BJ (cell line): ENCODE data around the gene RNF213. TPM values are rescaled to one million over a fixed set of nuclear protein-coding genes. Genes with fewer than 3 reads are reported as not detected.
"Not testable (repeated sequence)": the region's sequence is repeated elsewhere in the genome, so short reads cannot be mapped to it uniquely, and the experiment has no call there.

Experiments
- CTCF ChIA-PET: fragments of 350-600 bp; formaldehyde crosslinking; extraction: SDS; loops from one replicate; lab custom pipeline; 2021; ENCODE audit warnings: antibody characterized with exemption, inconsistent platforms; lab: Yijun Ruan, JAX
- POLR2A ChIA-PET: fragments of 300-600 bp; sonication (Branson Sonifier 250); formaldehyde crosslinking; extraction: SDS; loops from one replicate; lab custom pipeline; 2021; ENCODE audit warnings: antibody characterized with exemption; lab: Charles Lee
- DNase-seq: peaks from one replicate; pipeline ENCODE4 v3.0.0-alpha.2; 2011; ENCODE audit warnings: low read depth
- H3K27me3 ChIP-seq: 2 replicates; pipeline ENCODE4 v1.6.0; 2011; ENCODE audit warnings: low read length; ENCODE audit not compliant: control insufficient read depth, insufficient read depth
- H3K36me3 ChIP-seq: 2 replicates; pipeline ENCODE4 v1.5.1; 2011; ENCODE audit warnings: low read length; ENCODE audit not compliant: control insufficient read depth, insufficient read depth
- H3K4me3 ChIP-seq: 2 replicates; pipeline ENCODE4 v1.5.1; 2011; ENCODE audit warnings: low read depth, mild to moderate bottlenecking, control low read depth, low read length
- polyA plus RNA-seq: library from polyadenylated mRNA; depleted of rRNA; stranded (reverse); fragments of >200 nt; gene quantifications from 2 replicates; pipeline ENCODE4 v1.2.3, GENCODE V29; 2011
- TF ChIP-seq, protein P1 (sequence below): IDR thresholded peaks from 2 replicates; pipeline ENCODE4 v1.5.1; 2011; ENCODE audit warnings: low read depth, mild to moderate bottlenecking, control low read depth, inconsistent platforms, low read length, moderate library complexity; ENCODE audit not compliant: insufficient read depth

RNF213 gene
- polyA plus RNA-seq, 1 experiment: 53.1 TPM

GRCh38 chr17:80313160-80313829 is 52.6 kb downstream of the RNF213 start:
- TF ChIP-seq, protein P1, sequence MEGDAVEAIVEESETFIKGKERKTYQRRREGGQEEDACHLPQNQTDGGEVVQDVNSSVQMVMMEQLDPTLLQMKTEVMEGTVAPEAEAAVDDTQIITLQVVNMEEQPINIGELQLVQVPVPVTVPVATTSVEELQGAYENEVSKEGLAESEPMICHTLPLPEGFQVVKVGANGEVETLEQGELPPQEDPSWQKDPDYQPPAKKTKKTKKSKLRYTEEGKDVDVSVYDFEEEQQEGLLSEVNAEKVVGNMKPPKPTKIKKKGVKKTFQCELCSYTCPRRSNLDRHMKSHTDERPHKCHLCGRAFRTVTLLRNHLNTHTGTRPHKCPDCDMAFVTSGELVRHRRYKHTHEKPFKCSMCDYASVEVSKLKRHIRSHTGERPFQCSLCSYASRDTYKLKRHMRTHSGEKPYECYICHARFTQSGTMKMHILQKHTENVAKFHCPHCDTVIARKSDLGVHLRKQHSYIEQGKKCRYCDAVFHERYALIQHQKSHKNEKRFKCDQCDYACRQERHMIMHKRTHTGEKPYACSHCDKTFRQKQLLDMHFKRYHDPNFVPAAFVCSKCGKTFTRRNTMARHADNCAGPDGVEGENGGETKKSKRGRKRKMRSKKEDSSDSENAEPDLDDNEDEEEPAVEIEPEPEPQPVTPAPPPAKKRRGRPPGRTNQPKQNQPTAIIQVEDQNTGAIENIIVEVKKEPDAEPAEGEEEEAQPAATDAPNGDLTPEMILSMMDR: no peak
- ChIA-PET CTCF (no interaction called here), POLR2A (no interaction called here)
- DNase-seq: no peak
- Histone ChIP-seq H3K36me3 (peaks cover 38% of the 10 kb centered on the region), H3K27me3 (no peaks in the 10 kb centered on the region), H3K4me3 (no peak overlapping the region)

DNA sequence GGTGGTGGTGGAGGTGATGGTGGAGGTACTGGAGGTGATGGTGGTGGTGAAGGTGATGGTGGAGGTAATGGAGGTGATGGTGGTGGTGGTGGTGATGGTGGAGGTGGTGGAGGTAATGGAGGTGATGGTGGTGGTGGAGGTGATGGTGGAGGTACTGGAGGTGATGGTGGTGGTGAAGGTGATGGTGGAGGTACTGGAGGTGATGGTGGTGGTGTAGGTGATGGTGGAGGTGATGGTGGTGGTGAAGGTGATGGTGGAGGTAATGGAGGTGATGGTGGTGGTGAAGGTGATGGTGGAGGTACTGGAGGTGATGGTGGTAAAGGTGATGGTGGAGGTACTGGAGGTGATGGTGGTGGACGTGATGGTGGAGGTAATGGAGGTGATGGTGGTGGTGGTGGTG is 53.3 kb downstream of the RNF213 start:
- POLR2A ChIA-PET, H3K4me3 ChIP-seq, CTCF ChIA-PET, H3K27me3 ChIP-seq, DNase-seq: not testable (repeated sequence)
- peaks cover 37% of the 10 kb centered on the region for H3K36me3 ChIP-seq

- TF ChIP-seq, protein P1: no peak
- Histone ChIP-seq H3K4me3 (no peak overlapping the region), H3K27me3 (no peaks in the 10 kb centered on the region), H3K36me3 (peaks cover 45% of the 10 kb centered on the region)
- CTCF ChIA-PET: no interaction called here
- POLR2A ChIA-PET: no interaction called here
- DNase-seq: no peak
Observed at GRCh38 chr17:80315517-80316182, 55.0 kb downstream of the RNF213 start.

DNA sequence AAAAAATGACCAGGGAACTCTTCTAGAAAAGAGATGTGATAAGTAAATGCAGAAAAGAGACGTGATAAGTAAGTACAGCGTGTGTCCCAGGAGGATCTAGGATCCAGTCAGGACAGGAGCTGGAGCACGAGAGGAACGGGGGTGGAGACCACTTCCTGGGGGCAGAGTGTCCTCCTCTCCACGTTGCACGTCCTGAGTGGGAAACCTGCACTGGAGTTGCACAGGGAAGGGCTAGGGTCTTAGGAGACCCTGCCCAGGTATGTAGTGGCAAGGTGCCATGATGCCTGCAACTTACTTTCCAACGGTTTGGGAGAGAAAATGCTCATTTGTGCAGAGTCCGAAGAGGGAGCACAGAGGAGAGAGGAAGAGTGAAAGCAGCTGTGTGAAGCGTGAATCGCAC is 55.8 kb downstream of the RNF213 start:
- no peak for DNase-seq
- H3K4me3 ChIP-seq: no peak overlapping the region
- H3K36me3 ChIP-seq: peaks cover 42% of the 10 kb centered on the region
- no peaks in the 10 kb centered on the region for H3K27me3 ChIP-seq
- ChIA-PET POLR2A (no interaction called here), CTCF (no interaction called here)
- TF ChIP-seq, protein P1: no peak

GRCh38 chr17:80316927-80317705 is 56.5 kb downstream of the RNF213 start:
- no peaks in the 10 kb centered on the region for H3K27me3 ChIP-seq
- ChIA-PET CTCF (no interaction called here), POLR2A (no interaction called here)
- TF ChIP-seq, protein P1: no peak
- peaks cover 41% of the 10 kb centered on the region for H3K36me3 ChIP-seq
- DNase-seq: no peak
- H3K4me3 ChIP-seq: no peak overlapping the region
